GM19043 (cell line): ENCODE results near the gene CUX1.
"Not testable (repeated sequence)": the region's sequence is repeated elsewhere in the genome, so short reads cannot be mapped to it uniquely, and the experiment has no call there.

Experiments
- ATAC-seq: cut with Tn5 transposase; IDR thresholded peaks from one replicate; pipeline ENCODE4 v1.9.1; 2021; ENCODE audit warnings: low read depth; ENCODE audit not compliant: unreplicated experiment

Gene CUX1

GRCh38 chr7:102329366-102329765 lies 511.9 kb downstream of the CUX1 start:
- ATAC-seq = not testable (repeated sequence)

DNA sequence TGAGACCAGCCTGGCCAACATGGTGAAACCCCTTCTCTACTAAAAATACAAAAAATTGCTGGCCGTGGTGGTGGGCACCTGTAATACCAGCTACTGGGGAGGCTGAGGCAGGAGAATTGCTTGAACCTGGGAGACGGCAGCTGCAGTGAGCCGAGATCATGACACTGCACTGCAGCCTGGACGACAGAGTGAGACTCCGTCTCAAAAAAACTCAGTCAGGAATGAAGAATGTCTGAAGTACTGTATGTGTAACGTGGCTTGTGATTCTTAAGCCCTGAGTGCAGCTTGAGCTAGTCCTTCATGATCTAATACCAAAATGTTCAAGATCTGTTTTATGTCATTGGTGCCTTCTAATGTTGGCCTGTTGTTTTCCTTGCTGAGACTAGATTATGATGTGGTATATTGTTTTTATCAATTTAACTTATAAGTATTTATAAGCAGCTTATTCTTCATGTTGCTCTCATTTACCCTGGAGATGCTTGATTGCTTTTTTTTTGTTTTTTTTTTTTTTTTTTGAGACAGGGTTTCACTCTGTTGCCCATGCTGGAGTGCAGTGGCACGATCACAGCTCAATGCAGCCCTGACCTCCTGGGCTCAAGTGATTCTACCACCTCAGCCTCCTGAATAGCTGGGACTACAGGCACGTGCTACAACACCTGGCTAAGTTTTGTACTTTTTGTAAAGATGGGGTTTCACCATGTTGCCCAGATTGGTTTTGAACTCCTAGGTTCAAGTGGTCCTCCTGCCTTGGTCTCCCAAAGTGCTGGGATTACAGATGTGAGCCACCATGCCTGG lies 513.4 kb downstream of the CUX1 start:
- not testable (repeated sequence) for ATAC-seq
